ENCODE data around the gene KRTAP16-1. TPM values are rescaled to one million over a fixed set of nuclear protein-coding genes. Genes with fewer than 3 reads are reported as not detected.

Gene KRTAP16-1
- total and polyA plus RNA-seq, 2 of the 4 experiments (the other 2 are of a cell fraction) = not detected

DNA sequence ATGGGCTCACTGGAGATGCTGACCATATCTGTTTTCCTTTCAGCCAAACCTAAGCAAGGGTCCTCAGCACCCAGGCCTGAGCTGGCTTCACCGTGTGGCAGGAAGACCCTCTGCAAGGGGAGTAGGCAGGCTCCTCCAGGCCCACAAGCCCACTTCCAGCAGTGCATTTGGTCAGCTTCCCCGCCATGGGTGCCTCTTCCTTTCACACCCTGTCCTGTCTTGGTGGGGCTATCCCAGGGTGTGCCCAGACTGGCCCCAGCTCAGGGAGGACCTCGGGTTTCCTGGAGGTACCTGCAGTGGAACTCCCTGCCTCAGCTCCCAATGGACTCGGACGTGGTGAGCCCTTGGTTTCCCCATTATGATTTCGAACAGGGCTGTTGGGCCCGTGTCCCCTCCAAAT, 19.1 kb upstream of the KRTAP16-1 start:
- peak overlapping the region; percentile 11 for H2BK20ac ChIP-seq (ENCODE audit: low read depth, low read length)
- no peak overlapping the region for H3K27ac ChIP-seq (ENCODE audit: insufficient read depth, low read length)
- peak overlapping the region; percentile 37 for H2AFZ ChIP-seq (replicated peaks; ENCODE audit: low read length, poor library complexity)
- H3K4ac ChIP-seq (ENCODE audit: low read depth, low read length) = peak overlapping the region; percentile 52
- H3K9me3 ChIP-seq (ENCODE audit: control insufficient read depth, insufficient read depth, low read length) = no peaks in the 10 kb centered on the region
- H2AK9ac ChIP-seq (replicated peaks; ENCODE audit: low read depth, low read length, poor library complexity) = peak overlapping the region; percentile 51
- intact Hi-C loops (cut with micrococcal nuclease) = loop anchor here (2.0 kb wide), 2 partner anchors 169 to 221 kb away; no protein-coding TSS in a partner anchor
- ChIA-PET CTCF (interaction anchor here (0.6 to 1.3 kb wide), 2 partner anchors 377 to 419 kb away, joined by 3 to 4 read pairs; no protein-coding TSS in a partner anchor), POLR2A (ENCODE audit: unreplicated experiment) (no interaction called here)
- H3K4me3 ChIP-seq (ENCODE audit: insufficient read depth, low read depth, low read length) = no peak overlapping the region
- peak overlapping the region; percentile 84 for H2AK5ac ChIP-seq (ENCODE audit: low read depth, low read length)
- H2BK120ac ChIP-seq (ENCODE audit: low read depth, low read length) = peak overlapping the region; percentile 88
- H4K8ac ChIP-seq (ENCODE audit: low read depth in 2 of 2, low read length in 2 of 2) = peak overlapping the region; percentile 1 to 29; a peak in 2 of 4 replicates
- no peak for TF ChIP-seq SMC3 (IDR thresholded peaks at IDR 0.05; ENCODE audit: low read depth, low read length)
- TF ChIP-seq, protein P1, sequence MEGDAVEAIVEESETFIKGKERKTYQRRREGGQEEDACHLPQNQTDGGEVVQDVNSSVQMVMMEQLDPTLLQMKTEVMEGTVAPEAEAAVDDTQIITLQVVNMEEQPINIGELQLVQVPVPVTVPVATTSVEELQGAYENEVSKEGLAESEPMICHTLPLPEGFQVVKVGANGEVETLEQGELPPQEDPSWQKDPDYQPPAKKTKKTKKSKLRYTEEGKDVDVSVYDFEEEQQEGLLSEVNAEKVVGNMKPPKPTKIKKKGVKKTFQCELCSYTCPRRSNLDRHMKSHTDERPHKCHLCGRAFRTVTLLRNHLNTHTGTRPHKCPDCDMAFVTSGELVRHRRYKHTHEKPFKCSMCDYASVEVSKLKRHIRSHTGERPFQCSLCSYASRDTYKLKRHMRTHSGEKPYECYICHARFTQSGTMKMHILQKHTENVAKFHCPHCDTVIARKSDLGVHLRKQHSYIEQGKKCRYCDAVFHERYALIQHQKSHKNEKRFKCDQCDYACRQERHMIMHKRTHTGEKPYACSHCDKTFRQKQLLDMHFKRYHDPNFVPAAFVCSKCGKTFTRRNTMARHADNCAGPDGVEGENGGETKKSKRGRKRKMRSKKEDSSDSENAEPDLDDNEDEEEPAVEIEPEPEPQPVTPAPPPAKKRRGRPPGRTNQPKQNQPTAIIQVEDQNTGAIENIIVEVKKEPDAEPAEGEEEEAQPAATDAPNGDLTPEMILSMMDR (conservative IDR thresholded peaks at IDR 0.05; ENCODE audit: low read depth, low read length) = no peak
- no peak for TF ChIP-seq MAFK (IDR thresholded peaks at IDR 0.05; ENCODE audit: low read depth, low read length)
- TF ChIP-seq, protein P2, sequence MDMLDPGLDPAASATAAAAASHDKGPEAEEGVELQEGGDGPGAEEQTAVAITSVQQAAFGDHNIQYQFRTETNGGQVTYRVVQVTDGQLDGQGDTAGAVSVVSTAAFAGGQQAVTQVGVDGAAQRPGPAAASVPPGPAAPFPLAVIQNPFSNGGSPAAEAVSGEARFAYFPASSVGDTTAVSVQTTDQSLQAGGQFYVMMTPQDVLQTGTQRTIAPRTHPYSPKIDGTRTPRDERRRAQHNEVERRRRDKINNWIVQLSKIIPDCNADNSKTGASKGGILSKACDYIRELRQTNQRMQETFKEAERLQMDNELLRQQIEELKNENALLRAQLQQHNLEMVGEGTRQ (IDR thresholded peaks at IDR 0.05; ENCODE audit: low read depth, low read length) = no peak
- no peak for TF ChIP-seq CHD1 (IDR thresholded peaks at IDR 0.05; ENCODE audit: low read depth, low read length)
- no peak for TF ChIP-seq MAZ (IDR thresholded peaks at IDR 0.05; ENCODE audit: borderline replicate concordance, low read depth, low read length)
- TF ChIP-seq, protein P3, sequence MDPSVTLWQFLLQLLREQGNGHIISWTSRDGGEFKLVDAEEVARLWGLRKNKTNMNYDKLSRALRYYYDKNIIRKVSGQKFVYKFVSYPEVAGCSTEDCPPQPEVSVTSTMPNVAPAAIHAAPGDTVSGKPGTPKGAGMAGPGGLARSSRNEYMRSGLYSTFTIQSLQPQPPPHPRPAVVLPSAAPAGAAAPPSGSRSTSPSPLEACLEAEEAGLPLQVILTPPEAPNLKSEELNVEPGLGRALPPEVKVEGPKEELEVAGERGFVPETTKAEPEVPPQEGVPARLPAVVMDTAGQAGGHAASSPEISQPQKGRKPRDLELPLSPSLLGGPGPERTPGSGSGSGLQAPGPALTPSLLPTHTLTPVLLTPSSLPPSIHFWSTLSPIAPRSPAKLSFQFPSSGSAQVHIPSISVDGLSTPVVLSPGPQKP (IDR thresholded peaks at IDR 0.05; ENCODE audit: borderline replicate concordance, low read depth, low read length) = no peak
- no peak for TF ChIP-seq RFX5 (IDR thresholded peaks at IDR 0.05; ENCODE audit: low read depth, low read length)
- no peak for TF ChIP-seq NFE2L2 (IDR thresholded peaks at IDR 0.05; ENCODE audit: low read depth, low read length)
- no peak for TF ChIP-seq RCOR1 (IDR thresholded peaks at IDR 0.05; ENCODE audit: insufficient replicate concordance, low read length)
- TF ChIP-seq MXI1 (IDR thresholded peaks at IDR 0.05; ENCODE audit: borderline replicate concordance, low read depth, low read length) = no peak
- no peak overlapping the region for H3K9ac ChIP-seq (ENCODE audit: low read depth, low read length)
- no peaks in the 10 kb centered on the region for H3K27me3 ChIP-seq (ENCODE audit: control insufficient read depth, insufficient read depth, low read length)
- peak overlapping the region; percentile 63 for H4K91ac ChIP-seq (ENCODE audit: insufficient read depth, low read depth, low read length)
- ATAC-seq (ENCODE audit: low read depth) (no peak), DNase-seq (no peak)
- H2BK5ac ChIP-seq (ENCODE audit: low read depth, low read length, poor library complexity, severe bottlenecking) = no peak overlapping the region
- H3K9me1 ChIP-seq (ENCODE audit: insufficient read depth, low read length) = peaks cover 3% of the 10 kb centered on the region; the same call in 1 of the 2 replicates
- H3K18ac ChIP-seq (ENCODE audit: low read depth, low read length) = no peak overlapping the region
- H3K56ac ChIP-seq (ENCODE audit: extremely low read depth, insufficient read depth, low read length) = no peak overlapping the region
- 0 out of 3 replicates have a peak overlapping the region, but pooled peaks have one; percentile 35 for H2BK15ac ChIP-seq (ENCODE audit: low read depth, low read length)
- H3K79me1 ChIP-seq (ENCODE audit: low read depth in 1 of 2, low read length in 2 of 2) = no peaks in the 10 kb centered on the region
- no peak overlapping the region; the same call in 1 of the 2 replicates for H4K5ac ChIP-seq (ENCODE audit: low read depth, low read length)
- in situ Hi-C loops (cut with MboI; ENCODE audit: low sequenced_read_pairs) = no loop called here
- H3K23ac ChIP-seq (ENCODE audit: low read depth, low read length) = no peak overlapping the region
- H4K20me1 ChIP-seq (ENCODE audit: insufficient read depth, low read length) = no peaks in the 10 kb centered on the region
- no peaks in the 10 kb centered on the region for H3K36me3 ChIP-seq (ENCODE audit: control insufficient read depth, insufficient read depth, low read length)
- H3K4me2 ChIP-seq (ENCODE audit: low read depth, low read length) = no peak overlapping the region
- WGBS, 2 experiments (ENCODE audit: extremely low coverage in 2 of 2, insufficient read length in 1 of 2) = 93% methylated on average over 3 of the region's 7 CpGs; no CpG with 5 or more reads in 1 of the 2 experiments
- BruUV-seq (replicated peaks) = no TSS peak
- no peaks in the 10 kb centered on the region for H3K4me1 ChIP-seq (ENCODE audit: control insufficient read depth, insufficient read depth, low read length)
- no peak overlapping the region for H3K14ac ChIP-seq (replicated peaks; ENCODE audit: low read depth, low read length)
- dilution Hi-C loops (cut with HindIII; ENCODE audit: low sequenced_read_pairs, unreplicated experiment) = no loop called here

Data from IMR-90 (cell line).